SU-DHL-6 (cell line): ENCODE data around the gene FAM163A.
"Not testable (repeated sequence)": the region's sequence is repeated elsewhere in the genome, so short reads cannot be mapped to it uniquely, and the experiment has no call there.

Experiments
- EZH2phosphoT487 ChIP-seq: fragments of 200-600 bp; sonication (generic), shearing (Covaris generic); conservative IDR thresholded peaks from 2 replicates; pipeline ENCODE4 v1.6.1; 2018; ENCODE audit warnings: mild to moderate bottlenecking, antibody characterized with exemption, low read length, moderate library complexity, mixed read lengths
- TF ChIP-seq, protein P1 (sequence below): fragments of 200-600 bp; sonication (generic); IDR thresholded peaks from one replicate; pipeline ENCODE4 v1.5.1; 2017; ENCODE audit warnings: antibody characterized with exemption, mild to moderate bottlenecking, low read length, moderate library complexity; ENCODE audit not compliant: insufficient read depth, poor library complexity, severe bottlenecking

DNA sequence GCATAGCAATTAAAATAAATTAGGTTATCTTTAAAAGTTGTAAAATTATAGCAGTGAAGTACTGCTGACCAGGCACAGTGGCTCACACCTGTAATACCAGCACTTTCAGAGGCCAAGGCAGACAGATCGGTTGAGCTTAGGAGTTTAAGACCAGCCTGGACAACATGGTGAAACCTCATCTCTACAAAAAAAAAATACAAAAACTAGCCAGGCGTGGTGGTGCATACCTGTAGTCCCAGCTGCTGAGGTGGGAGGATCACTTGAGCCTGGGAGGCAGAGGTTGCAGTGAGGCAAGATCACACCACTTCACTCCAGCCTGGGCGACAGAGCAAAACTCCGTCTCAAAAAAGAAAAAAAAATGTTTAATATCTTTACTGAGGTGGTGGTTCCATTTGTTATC, 112.7 kb downstream of the FAM163A start:
- TF ChIP-seq, protein P1, sequence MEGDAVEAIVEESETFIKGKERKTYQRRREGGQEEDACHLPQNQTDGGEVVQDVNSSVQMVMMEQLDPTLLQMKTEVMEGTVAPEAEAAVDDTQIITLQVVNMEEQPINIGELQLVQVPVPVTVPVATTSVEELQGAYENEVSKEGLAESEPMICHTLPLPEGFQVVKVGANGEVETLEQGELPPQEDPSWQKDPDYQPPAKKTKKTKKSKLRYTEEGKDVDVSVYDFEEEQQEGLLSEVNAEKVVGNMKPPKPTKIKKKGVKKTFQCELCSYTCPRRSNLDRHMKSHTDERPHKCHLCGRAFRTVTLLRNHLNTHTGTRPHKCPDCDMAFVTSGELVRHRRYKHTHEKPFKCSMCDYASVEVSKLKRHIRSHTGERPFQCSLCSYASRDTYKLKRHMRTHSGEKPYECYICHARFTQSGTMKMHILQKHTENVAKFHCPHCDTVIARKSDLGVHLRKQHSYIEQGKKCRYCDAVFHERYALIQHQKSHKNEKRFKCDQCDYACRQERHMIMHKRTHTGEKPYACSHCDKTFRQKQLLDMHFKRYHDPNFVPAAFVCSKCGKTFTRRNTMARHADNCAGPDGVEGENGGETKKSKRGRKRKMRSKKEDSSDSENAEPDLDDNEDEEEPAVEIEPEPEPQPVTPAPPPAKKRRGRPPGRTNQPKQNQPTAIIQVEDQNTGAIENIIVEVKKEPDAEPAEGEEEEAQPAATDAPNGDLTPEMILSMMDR = not testable (repeated sequence)
- TF ChIP-seq EZH2phosphoT487 = not testable (repeated sequence)
